SK-N-SH treated with all-trans-retinoic acid at 6 μM for 48 hours (cell line): ENCODE data around the gene PLD3.
"Not testable (repeated sequence)": the region's sequence is repeated elsewhere in the genome, so short reads cannot be mapped to it uniquely, and the experiment has no call there.

ENCODE experiments used
- ATAC-seq: fragments of 200-7000 bp; cut with Tn5 transposase; 3 replicates; pipeline ENCODE4 v1.9.1; 2020; ENCODE audit warnings: mild to moderate bottlenecking, moderate library complexity
- CSDC2 ChIP-seq: fragments of 250-450 bp; sonication (Bioruptor Pico); IDR thresholded peaks from 2 replicates; pipeline ENCODE4 v1.5.0; 2020; ENCODE audit warnings: mild to moderate bottlenecking, moderate library complexity
- ESRRG ChIP-seq: fragments of 250-450 bp; sonication (Bioruptor Pico); IDR thresholded peaks from 2 replicates; pipeline ENCODE4 v1.6.1; 2021; ENCODE audit warnings: mild to moderate bottlenecking
- GLIS3 ChIP-seq: fragments of 250-450 bp; sonication (Bioruptor Pico); IDR thresholded peaks from 2 replicates; pipeline ENCODE4 v1.5.0; 2020; ENCODE audit warnings: mild to moderate bottlenecking, moderate library complexity
- ISL1 ChIP-seq: fragments of 250-450 bp; sonication (Bioruptor Pico); IDR thresholded peaks from 2 replicates; pipeline ENCODE4 v2.1.2; 2022; ENCODE audit warnings: mild to moderate bottlenecking, moderate library complexity
- PPARA ChIP-seq: fragments of 250-450 bp; sonication (Bioruptor Pico); IDR thresholded peaks from 2 replicates; pipeline ENCODE4 v1.5.0; 2020; ENCODE audit warnings: mild to moderate bottlenecking, borderline replicate concordance
- RARB ChIP-seq: fragments of 250-450 bp; sonication (Bioruptor Pico); IDR thresholded peaks from 2 replicates; pipeline ENCODE4 v1.8.0; 2021; ENCODE audit warnings: mild to moderate bottlenecking, moderate library complexity
- SNAI2 ChIP-seq: fragments of 250-450 bp; sonication (Bioruptor Pico); IDR thresholded peaks from 2 replicates; pipeline ENCODE4 v1.5.0; 2020; ENCODE audit warnings: mild to moderate bottlenecking, moderate library complexity
- TCF4 ChIP-seq: fragments of 250-450 bp; sonication (Bioruptor Pico); IDR thresholded peaks from 2 replicates; pipeline ENCODE4 v1.8.0; 2021; ENCODE audit warnings: mild to moderate bottlenecking, moderate library complexity, borderline replicate concordance
- ZC3H10 ChIP-seq: fragments of 250-450 bp; sonication (Bioruptor Pico); IDR thresholded peaks from 2 replicates; pipeline ENCODE4 v1.5.1; 2021; ENCODE audit warnings: mild to moderate bottlenecking, moderate library complexity
- ZFP3 ChIP-seq: fragments of 250-450 bp; sonication (Bioruptor Pico); IDR thresholded peaks from 2 replicates; pipeline ENCODE4 v1.5.0; 2020; ENCODE audit warnings: mild to moderate bottlenecking, moderate library complexity
- ZFP30 ChIP-seq: fragments of 450-650 bp; formaldehyde crosslinking; IDR thresholded peaks from 2 replicates; pipeline ENCODE4 v1.5.0; 2022; ENCODE audit warnings: mild to moderate bottlenecking, moderate library complexity
- ZNF565 ChIP-seq: fragments of 450-650 bp; formaldehyde crosslinking; conservative IDR thresholded peaks from 2 replicates; pipeline ENCODE4 v1.5.0; 2020; ENCODE audit warnings: low read depth, mild to moderate bottlenecking, moderate library complexity
- ZNF70 ChIP-seq: fragments of 450-650 bp; formaldehyde crosslinking; IDR thresholded peaks from 2 replicates; pipeline ENCODE4 v1.5.0; 2020; ENCODE audit warnings: mild to moderate bottlenecking, moderate library complexity
- ZNF8 ChIP-seq: fragments of 450-650 bp; formaldehyde crosslinking; IDR thresholded peaks from 2 replicates; pipeline ENCODE4 v1.5.0; 2020; ENCODE audit warnings: mild to moderate bottlenecking, moderate library complexity
- TF ChIP-seq, protein P1 (sequence below): fragments of 250-450 bp; sonication (Bioruptor Pico); IDR thresholded peaks from 2 replicates; pipeline ENCODE4 v1.5.0; 2020; ENCODE audit warnings: mild to moderate bottlenecking, moderate library complexity
- TF ChIP-seq, protein P2 (sequence below): fragments of 250-450 bp; sonication (Bioruptor Pico); IDR thresholded peaks from 2 replicates; pipeline ENCODE4 v1.8.0; 2020; ENCODE audit warnings: mild to moderate bottlenecking, moderate library complexity, borderline replicate concordance
- TF ChIP-seq, protein P3 (sequence below): fragments of 250-450 bp; sonication (Bioruptor Pico); IDR thresholded peaks from 2 replicates; pipeline ENCODE4 v1.8.0; 2021; ENCODE audit warnings: low read depth, mild to moderate bottlenecking, moderate library complexity, borderline replicate concordance
- TF ChIP-seq, protein P4 (sequence below): fragments of 250-450 bp; sonication (Bioruptor Pico); IDR thresholded peaks from 2 replicates; pipeline ENCODE4 v1.5.1; 2021; ENCODE audit warnings: mild to moderate bottlenecking, moderate library complexity
- TF ChIP-seq, protein P5 (sequence below): fragments of 250-450 bp; sonication (Bioruptor Pico); IDR thresholded peaks from 2 replicates; pipeline ENCODE4 v1.5.1; 2020; ENCODE audit warnings: low read depth, mild to moderate bottlenecking, moderate library complexity

The PLD3 gene

DNA sequence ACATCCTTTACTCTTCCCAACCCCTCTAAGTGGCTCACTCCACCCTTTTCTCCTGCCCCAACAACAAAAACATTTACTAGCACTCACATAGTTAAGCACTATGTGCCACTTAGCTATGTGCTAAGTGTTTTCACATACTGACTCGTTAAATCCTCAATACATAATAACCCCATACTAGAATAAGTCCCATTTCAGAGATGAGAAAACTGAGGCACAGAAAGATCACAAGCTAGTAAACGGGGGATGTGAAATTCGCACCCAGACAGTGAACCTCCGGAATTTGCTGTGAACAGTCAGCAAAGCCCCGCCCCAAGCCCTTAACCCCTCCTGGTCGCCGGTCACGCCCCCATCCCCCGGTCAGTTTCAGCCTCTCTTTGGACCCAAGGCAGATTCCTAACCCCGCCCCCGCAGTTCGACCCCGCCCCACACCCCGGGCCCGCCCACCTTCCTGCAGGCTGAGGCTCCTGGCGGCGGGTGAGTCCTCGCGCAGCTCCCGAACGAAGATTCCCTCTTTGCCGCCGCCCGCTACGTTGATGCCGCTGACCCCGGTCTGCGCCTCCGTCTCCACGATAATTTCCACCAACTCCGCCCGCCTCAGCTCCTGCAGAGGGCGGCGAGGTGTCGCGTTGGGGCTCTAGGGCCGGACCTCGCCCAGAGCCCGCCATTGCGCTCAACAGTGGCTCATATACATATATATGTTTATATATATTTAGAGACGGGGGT, 54.9 kb downstream of the PLD3 start:
- ATAC-seq, result peak; percentile 95
- TF ChIP-seq ZNF8 (CRISPR knock-in tag) (no peak), PPARA (CRISPR knock-in tag) (no peak), SNAI2 (CRISPR knock-in tag) (no peak), RARB (CRISPR knock-in tag) (no peak), TCF4 (CRISPR knock-in tag) (no peak), GLIS3 (CRISPR knock-in tag) (no peak), ESRRG (CRISPR knock-in tag) (no peak), ZNF70 (CRISPR knock-in tag) (no peak)
- TF ChIP-seq, protein P1, sequence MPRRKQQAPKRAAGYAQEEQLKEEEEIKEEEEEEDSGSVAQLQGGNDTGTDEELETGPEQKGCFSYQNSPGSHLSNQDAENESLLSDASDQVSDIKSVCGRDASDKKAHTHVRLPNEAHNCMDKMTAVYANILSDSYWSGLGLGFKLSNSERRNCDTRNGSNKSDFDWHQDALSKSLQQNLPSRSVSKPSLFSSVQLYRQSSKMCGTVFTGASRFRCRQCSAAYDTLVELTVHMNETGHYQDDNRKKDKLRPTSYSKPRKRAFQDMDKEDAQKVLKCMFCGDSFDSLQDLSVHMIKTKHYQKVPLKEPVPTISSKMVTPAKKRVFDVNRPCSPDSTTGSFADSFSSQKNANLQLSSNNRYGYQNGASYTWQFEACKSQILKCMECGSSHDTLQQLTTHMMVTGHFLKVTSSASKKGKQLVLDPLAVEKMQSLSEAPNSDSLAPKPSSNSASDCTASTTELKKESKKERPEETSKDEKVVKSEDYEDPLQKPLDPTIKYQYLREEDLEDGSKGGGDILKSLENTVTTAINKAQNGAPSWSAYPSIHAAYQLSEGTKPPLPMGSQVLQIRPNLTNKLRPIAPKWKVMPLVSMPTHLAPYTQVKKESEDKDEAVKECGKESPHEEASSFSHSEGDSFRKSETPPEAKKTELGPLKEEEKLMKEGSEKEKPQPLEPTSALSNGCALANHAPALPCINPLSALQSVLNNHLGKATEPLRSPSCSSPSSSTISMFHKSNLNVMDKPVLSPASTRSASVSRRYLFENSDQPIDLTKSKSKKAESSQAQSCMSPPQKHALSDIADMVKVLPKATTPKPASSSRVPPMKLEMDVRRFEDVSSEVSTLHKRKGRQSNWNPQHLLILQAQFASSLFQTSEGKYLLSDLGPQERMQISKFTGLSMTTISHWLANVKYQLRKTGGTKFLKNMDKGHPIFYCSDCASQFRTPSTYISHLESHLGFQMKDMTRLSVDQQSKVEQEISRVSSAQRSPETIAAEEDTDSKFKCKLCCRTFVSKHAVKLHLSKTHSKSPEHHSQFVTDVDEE (CRISPR knock-in tag), result no peak
- TF ChIP-seq, protein P2, sequence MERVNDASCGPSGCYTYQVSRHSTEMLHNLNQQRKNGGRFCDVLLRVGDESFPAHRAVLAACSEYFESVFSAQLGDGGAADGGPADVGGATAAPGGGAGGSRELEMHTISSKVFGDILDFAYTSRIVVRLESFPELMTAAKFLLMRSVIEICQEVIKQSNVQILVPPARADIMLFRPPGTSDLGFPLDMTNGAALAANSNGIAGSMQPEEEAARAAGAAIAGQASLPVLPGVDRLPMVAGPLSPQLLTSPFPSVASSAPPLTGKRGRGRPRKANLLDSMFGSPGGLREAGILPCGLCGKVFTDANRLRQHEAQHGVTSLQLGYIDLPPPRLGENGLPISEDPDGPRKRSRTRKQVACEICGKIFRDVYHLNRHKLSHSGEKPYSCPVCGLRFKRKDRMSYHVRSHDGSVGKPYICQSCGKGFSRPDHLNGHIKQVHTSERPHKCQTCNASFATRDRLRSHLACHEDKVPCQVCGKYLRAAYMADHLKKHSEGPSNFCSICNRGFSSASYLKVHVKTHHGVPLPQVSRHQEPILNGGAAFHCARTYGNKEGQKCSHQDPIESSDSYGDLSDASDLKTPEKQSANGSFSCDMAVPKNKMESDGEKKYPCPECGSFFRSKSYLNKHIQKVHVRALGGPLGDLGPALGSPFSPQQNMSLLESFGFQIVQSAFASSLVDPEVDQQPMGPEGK (CRISPR knock-in tag), result no peak
- TF ChIP-seq, all 23 proteins: peak for 0

DNA sequence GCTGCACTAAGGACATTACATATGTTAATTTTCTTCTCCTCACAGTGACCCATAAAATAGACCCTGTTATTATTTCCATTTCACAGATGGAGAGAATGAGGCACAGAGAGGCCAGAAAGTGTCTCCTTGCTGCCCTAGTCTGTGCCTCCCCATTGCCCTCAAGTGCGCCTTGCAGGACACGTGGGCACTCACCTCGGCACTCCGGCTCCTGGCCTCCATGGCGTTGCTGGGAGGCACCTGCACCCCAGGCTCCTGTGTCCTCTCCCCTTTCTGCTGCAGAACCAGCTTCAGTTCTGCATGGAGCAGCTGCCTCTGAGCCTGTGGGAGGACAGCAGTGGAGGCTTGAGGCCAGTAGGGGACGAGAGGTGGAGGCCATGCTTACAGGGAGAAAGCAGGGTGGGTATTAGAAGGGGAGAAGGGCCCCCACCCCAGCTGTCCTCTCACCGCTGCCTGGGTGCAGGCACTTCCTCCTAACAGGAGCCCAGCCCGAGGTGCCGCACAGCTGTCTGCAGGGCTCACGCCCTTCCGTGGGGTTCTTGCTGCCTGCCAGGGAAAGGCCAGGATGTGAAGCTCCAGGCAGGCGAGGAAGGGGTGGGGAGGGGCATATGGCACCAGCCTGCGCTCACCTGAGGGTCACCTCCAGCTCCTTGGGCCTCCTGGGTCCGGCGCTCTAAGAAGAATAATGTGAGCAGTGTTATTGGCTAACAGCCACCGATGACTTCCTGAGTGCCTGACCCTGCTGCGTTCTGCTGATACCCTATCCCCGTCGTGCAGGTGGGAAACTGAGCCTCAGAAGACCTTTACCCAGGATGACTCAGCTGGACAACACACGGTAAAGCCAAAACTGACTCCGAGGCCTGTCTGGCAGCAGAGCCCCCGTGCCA, 59.5 kb downstream of the PLD3 start:
- no peak for ATAC-seq
- TF ChIP-seq, protein P3, sequence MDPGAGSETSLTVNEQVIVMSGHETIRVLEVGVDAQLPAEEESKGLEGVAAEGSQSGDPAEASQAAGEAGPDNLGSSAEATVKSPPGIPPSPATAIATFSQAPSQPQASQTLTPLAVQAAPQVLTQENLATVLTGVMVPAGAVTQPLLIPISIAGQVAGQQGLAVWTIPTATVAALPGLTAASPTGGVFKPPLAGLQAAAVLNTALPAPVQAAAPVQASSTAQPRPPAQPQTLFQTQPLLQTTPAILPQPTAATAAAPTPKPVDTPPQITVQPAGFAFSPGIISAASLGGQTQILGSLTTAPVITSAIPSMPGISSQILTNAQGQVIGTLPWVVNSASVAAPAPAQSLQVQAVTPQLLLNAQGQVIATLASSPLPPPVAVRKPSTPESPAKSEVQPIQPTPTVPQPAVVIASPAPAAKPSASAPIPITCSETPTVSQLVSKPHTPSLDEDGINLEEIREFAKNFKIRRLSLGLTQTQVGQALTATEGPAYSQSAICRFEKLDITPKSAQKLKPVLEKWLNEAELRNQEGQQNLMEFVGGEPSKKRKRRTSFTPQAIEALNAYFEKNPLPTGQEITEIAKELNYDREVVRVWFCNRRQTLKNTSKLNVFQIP (CRISPR knock-in tag), result no peak
- TF ChIP-seq, protein P4, sequence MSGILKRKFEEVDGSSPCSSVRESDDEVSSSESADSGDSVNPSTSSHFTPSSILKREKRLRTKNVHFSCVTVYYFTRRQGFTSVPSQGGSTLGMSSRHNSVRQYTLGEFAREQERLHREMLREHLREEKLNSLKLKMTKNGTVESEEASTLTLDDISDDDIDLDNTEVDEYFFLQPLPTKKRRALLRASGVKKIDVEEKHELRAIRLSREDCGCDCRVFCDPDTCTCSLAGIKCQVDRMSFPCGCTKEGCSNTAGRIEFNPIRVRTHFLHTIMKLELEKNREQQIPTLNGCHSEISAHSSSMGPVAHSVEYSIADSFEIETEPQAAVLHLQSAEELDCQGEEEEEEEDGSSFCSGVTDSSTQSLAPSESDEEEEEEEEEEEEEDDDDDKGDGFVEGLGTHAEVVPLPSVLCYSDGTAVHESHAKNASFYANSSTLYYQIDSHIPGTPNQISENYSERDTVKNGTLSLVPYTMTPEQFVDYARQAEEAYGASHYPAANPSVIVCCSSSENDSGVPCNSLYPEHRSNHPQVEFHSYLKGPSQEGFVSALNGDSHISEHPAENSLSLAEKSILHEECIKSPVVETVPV (CRISPR knock-in tag), result no peak
- no peak for TF ChIP-seq ISL1 (CRISPR knock-in tag)
- no peak for TF ChIP-seq RARB (CRISPR knock-in tag)
- TF ChIP-seq, protein P5, sequence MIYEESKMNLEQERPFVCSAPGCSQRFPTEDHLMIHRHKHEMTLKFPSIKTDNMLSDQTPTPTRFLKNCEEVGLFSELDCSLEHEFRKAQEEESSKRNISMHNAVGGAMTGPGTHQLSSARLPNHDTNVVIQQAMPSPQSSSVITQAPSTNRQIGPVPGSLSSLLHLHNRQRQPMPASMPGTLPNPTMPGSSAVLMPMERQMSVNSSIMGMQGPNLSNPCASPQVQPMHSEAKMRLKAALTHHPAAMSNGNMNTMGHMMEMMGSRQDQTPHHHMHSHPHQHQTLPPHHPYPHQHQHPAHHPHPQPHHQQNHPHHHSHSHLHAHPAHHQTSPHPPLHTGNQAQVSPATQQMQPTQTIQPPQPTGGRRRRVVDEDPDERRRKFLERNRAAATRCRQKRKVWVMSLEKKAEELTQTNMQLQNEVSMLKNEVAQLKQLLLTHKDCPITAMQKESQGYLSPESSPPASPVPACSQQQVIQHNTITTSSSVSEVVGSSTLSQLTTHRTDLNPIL (CRISPR knock-in tag), result no peak
- no peak for TF ChIP-seq ZFP30 (CRISPR knock-in tag)
- TF ChIP-seq TCF4 (CRISPR knock-in tag), result no peak
- no peak for TF ChIP-seq GLIS3 (CRISPR knock-in tag)
- TF ChIP-seq CSDC2 (CRISPR knock-in tag), result no peak
- TF ChIP-seq ESRRG (CRISPR knock-in tag), result no peak
- TF ChIP-seq ZNF8 (CRISPR knock-in tag), result no peak
- TF ChIP-seq, all 23 proteins: peak for 0

DNA sequence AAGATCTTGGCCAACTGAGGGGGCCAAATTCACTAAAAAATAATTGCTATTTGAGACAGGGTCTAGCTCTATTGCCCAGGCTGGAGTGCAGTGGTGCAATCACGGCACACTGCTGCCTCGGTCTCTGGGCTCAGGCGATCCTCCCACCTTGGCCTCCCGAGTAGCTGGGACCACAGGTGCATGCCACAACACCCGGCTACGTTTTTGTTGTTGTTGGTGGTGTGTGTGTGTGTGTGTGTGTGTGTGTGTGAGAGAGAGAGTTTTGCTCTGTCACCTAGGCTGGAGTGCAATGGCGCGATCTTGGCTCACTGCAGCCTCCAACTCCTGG, 60.1 kb downstream of the PLD3 start:
- ATAC-seq, result not testable (repeated sequence)

DNA sequence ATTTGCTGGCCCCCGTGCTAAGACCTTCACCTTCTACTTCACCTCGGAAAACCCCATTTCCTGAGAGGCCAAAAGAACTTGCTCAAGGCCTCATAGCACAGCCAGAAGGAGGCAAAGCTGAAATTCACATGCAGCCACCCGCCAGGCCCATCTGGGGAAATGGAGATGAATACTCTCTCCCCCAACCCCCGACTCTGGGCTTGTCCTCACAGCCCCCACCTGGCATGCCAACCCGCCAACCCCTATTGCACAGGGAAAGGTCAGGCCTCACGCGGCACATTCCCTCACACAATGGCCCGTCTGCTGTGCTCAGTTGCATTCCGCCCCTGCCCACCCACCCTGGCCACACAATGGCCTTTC, 61.5 kb downstream of the PLD3 start:
- ATAC-seq, result no peak
- TF ChIP-seq CSDC2 (CRISPR knock-in tag) (no peak), ZFP3 (CRISPR knock-in tag) (no peak), SNAI2 (CRISPR knock-in tag) (no peak), ZNF565 (CRISPR knock-in tag) (no peak), ZC3H10 (CRISPR knock-in tag) (no peak), ZNF8 (CRISPR knock-in tag) (no peak), RARB (CRISPR knock-in tag) (no peak), ISL1 (CRISPR knock-in tag) (no peak)
- TF ChIP-seq, protein P4 (CRISPR knock-in tag), result no peak
- TF ChIP-seq, protein P3 (CRISPR knock-in tag), result no peak
